H9 (cell line): ENCODE results near the gene FAM163B. TPM values are rescaled to one million over a fixed set of nuclear protein-coding genes. Genes with fewer than 3 reads are reported as not detected.
A peak's percentile ranks its signal among the peaks of the same experiment; 100 is the strongest.

Experiments
- DNase-seq: peaks from one replicate; pipeline ENCODE4 v3.0.0-alpha.2; 2017
- H2AFZ ChIP-seq: one replicate; pipeline ENCODE4 v1.6.1; 2013; ENCODE audit warnings: mild to moderate bottlenecking, low read length, control low read depth, moderate library complexity
- H2AK5ac ChIP-seq: 2 replicates; pipeline ENCODE4 v1.6.1; 2013; ENCODE audit warnings: low read length, control low read depth, mixed read lengths; ENCODE audit not compliant: insufficient read length
- H2BK120ac ChIP-seq: one replicate; pipeline ENCODE4 v1.6.1; 2013; ENCODE audit warnings: low read depth, mild to moderate bottlenecking, low read length, control low read depth, inconsistent platforms; ENCODE audit not compliant: poor library complexity, severe bottlenecking
- H2BK12ac ChIP-seq: 2 replicates; pipeline ENCODE4 v1.6.1; 2013; ENCODE audit warnings: low read length, control low read depth, mixed read lengths, low read depth; ENCODE audit not compliant: insufficient read length
- H2BK15ac ChIP-seq: 2 replicates; pipeline ENCODE4 v1.6.1; 2013; ENCODE audit warnings: low read depth, low read length, control low read depth
- H2BK20ac ChIP-seq: one replicate; pipeline ENCODE4 v1.6.1; 2013; ENCODE audit warnings: low read depth, mild to moderate bottlenecking, low read length, control low read depth, inconsistent platforms; ENCODE audit not compliant: poor library complexity, severe bottlenecking
- H2BK5ac ChIP-seq: 2 replicates; pipeline ENCODE4 v1.6.1; 2013; ENCODE audit warnings: low read length, control low read depth, mixed read lengths; ENCODE audit not compliant: insufficient read length
- H3K14ac ChIP-seq: 2 replicates; pipeline ENCODE4 v1.6.1; 2013; ENCODE audit warnings: low read length, control low read depth; ENCODE audit not compliant: insufficient read depth
- H3K18ac ChIP-seq: 2 replicates; pipeline ENCODE4 v1.6.1; 2013; ENCODE audit warnings: low read depth, mild to moderate bottlenecking, mixed read lengths, low read length, control low read depth; ENCODE audit not compliant: insufficient read length
- H3K23ac ChIP-seq: 2 replicates; pipeline ENCODE4 v1.6.1; 2013; ENCODE audit warnings: low read length, control low read depth, mixed read lengths, low read depth; ENCODE audit not compliant: insufficient read length
- H3K23me2 ChIP-seq: 2 replicates; pipeline ENCODE4 v1.6.1; 2013; ENCODE audit warnings: low read depth, mild to moderate bottlenecking, mixed read lengths, low read length, control low read depth; ENCODE audit not compliant: insufficient read length, poor library complexity, severe bottlenecking
- H3K27ac ChIP-seq: 2 replicates; pipeline ENCODE4 v1.5.1; 2013; ENCODE audit warnings: low read length, control low read depth, mixed read lengths, low read depth; ENCODE audit not compliant: insufficient read length
- H3K27me3 ChIP-seq: 2 replicates; pipeline ENCODE4 v1.6.1; 2013; ENCODE audit warnings: low read length, control low read depth, inconsistent platforms; ENCODE audit not compliant: insufficient read depth
- H3K4ac ChIP-seq: 2 replicates; pipeline ENCODE4 v1.6.1; 2013; ENCODE audit warnings: low read depth, mild to moderate bottlenecking, control low read depth, inconsistent platforms, low read length, moderate library complexity
- H3K4me1 ChIP-seq: 2 replicates; pipeline ENCODE4 v1.6.1; 2013; ENCODE audit warnings: low read length, control low read depth, inconsistent platforms; ENCODE audit not compliant: insufficient read depth
- H3K4me2 ChIP-seq: 2 replicates; pipeline ENCODE4 v1.6.1; 2013; ENCODE audit warnings: low read length, control low read depth, mixed read lengths; ENCODE audit not compliant: insufficient read length, insufficient read depth
- H3K56ac ChIP-seq: 2 replicates; pipeline ENCODE4 v1.6.1; 2013; ENCODE audit warnings: low read depth, mild to moderate bottlenecking, mixed read lengths, low read length, control low read depth; ENCODE audit not compliant: insufficient read length
- H3K79me1 ChIP-seq: 2 replicates; pipeline ENCODE4 v1.6.1; 2013; ENCODE audit warnings: low read depth, mild to moderate bottlenecking, moderate library complexity, low read length, control low read depth, inconsistent platforms; ENCODE audit not compliant: insufficient read depth, poor library complexity, severe bottlenecking
- H3K79me2 ChIP-seq: 2 replicates; pipeline ENCODE4 v1.6.1; 2013; ENCODE audit warnings: low read length, control low read depth, inconsistent platforms; ENCODE audit not compliant: insufficient read depth
- H3K9ac ChIP-seq: 2 replicates; pipeline ENCODE4 v1.6.1; 2013; ENCODE audit warnings: low read length, control low read depth, mixed read lengths; ENCODE audit not compliant: insufficient read length; ENCODE audit errors: extremely low read depth
- H3K9me3 ChIP-seq: one replicate; pipeline ENCODE4 v1.6.1; 2013; ENCODE audit warnings: low read depth, low read length, inconsistent platforms; ENCODE audit not compliant: control insufficient read depth
- H3T11ph ChIP-seq: one replicate; pipeline ENCODE4 v1.6.1; 2013; ENCODE audit warnings: mild to moderate bottlenecking, low read length, control low read depth, inconsistent platforms
- H4K20me1 ChIP-seq: one replicate; pipeline ENCODE4 v1.6.1; 2013; ENCODE audit not compliant: control insufficient read depth, insufficient read length, insufficient read depth
- H4K5ac ChIP-seq: 2 replicates; pipeline ENCODE4 v1.6.1; 2013; ENCODE audit warnings: low read depth, mild to moderate bottlenecking, mixed read lengths, low read length, control low read depth; ENCODE audit not compliant: insufficient read length
- H4K8ac ChIP-seq: replicated peaks from 2 replicates; pipeline ENCODE4 v1.6.1; 2013; ENCODE audit warnings: low read length, control low read depth, mixed read lengths, low read depth; ENCODE audit not compliant: insufficient read length
- H4K91ac ChIP-seq: 2 replicates; pipeline ENCODE4 v1.6.1; 2013; ENCODE audit warnings: low read depth, mild to moderate bottlenecking, moderate library complexity, mixed read lengths, low read length, control low read depth; ENCODE audit not compliant: insufficient read length
- H3K27ac Mint-ChIP-seq, 3 experiments: 2 replicates in 2 of 3; 3 replicates in 1 of 3; pipeline ENCODE4 v1.8.0; 2020 to 2021; ENCODE audit warnings: mixed read lengths in 3 of 3, mild to moderate bottlenecking in 1 of 3, moderate library complexity in 1 of 3
- H3K27me3 Mint-ChIP-seq: 2 replicates; pipeline ENCODE4 v1.8.0; 2021; ENCODE audit warnings: low read depth, mild to moderate bottlenecking, moderate library complexity, mixed read lengths
- H3K36me3 Mint-ChIP-seq, 3 experiments: 2 replicates in 2 of 3; 3 replicates in 1 of 3; pipeline ENCODE4 v1.8.0; 2020 to 2021; ENCODE audit warnings: low read depth in 3 of 3, mixed read lengths in 3 of 3; ENCODE audit not compliant: insufficient read depth in 1 of 3
- H3K4me1 Mint-ChIP-seq, 2 experiments: 2 replicates each; pipeline ENCODE4 v1.8.0; 2020; ENCODE audit warnings: mixed read lengths in 2 of 2
- H3K4me3 Mint-ChIP-seq, 2 experiments: 2 replicates in 1 of 2; 3 replicates in 1 of 2; pipeline ENCODE4 v1.8.0; 2020 to 2021; ENCODE audit warnings: mild to moderate bottlenecking in 2 of 2, mixed read lengths in 2 of 2, moderate library complexity in 1 of 2
- H3K9me3 Mint-ChIP-seq, 2 experiments: 2 replicates in 1 of 2; 3 replicates in 1 of 2; pipeline ENCODE4 v1.8.0; 2020; ENCODE audit warnings: mild to moderate bottlenecking in 2 of 2, mixed read lengths in 2 of 2, moderate library complexity in 1 of 2
- WGBS: extraction: QIAGEN DNeasy Blood & Tissue Kit; methylation state at CpG from one replicate; pipeline ENCODE4 v1.1.7; 2013; ENCODE audit warnings: missing lambda C conversion rate, low lambda C conversion rate, mixed read lengths; ENCODE audit not compliant: insufficient read length; ENCODE audit errors: extremely low coverage; 5-methylcytosine and 5-hydroxymethylcytosine counted together
- total RNA-seq: library from RNA; stranded (reverse); gene quantifications from 2 replicates; pipeline ENCODE4 v1.2.1, GENCODE V29; 2021
- TF ChIP-seq, protein P1 (sequence below): fragments of 200-600 bp; sonication (generic); conservative IDR thresholded peaks from 3 replicates; pipeline ENCODE4 v1.8.0; 2021; ENCODE audit warnings: antibody characterized with exemption, mild to moderate bottlenecking

The FAM163B gene
- total RNA-seq, 1 experiment from 2014 or later: 0.39 TPM

DNA sequence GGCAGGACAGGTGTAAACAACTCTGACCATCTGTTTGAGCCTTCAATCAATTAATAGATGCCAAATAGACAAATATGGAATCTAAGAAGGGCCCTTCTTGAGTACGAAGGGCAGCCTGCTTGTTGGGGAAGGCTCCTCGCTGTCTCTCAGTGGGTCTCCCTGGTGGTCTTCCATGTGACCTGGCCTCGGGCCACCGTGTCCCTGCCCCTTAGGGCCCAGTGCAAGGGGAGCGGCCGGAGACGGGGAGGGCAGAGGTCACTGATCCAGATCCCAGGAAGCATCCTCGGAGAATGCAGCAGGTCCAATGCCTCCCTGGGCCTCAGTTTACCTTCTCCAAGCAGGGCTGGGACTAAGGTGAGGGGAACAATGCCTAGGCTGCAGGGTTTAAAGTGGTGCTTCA lies 29.5 kb upstream of the FAM163B start:
- no peaks in the 10 kb centered on the region for H4K20me1 ChIP-seq
- H3K14ac ChIP-seq: no peak overlapping the region
- H3K79me1 ChIP-seq: no peaks in the 10 kb centered on the region
- H3K9ac ChIP-seq: no peak overlapping the region
- Mint-ChIP-seq H3K36me3 (no peaks in the 10 kb centered on the region), H3K27ac (peak overlapping the region in 1 of 3 experiments; percentile 18; a peak in 1 of 7 replicates), H3K4me3 (peak overlapping the region in 1 of 2 experiments; percentile 24; a peak in 1 of 5 replicates), H3K27me3 (peaks cover 3% of the 10 kb centered on the region), H3K4me1 (peaks cover 24 to 39% of the 10 kb centered on the region in 2 experiments), H3K9me3 (no peaks in the 10 kb centered on the region)
- H2BK20ac ChIP-seq: no peak overlapping the region
- H4K91ac ChIP-seq: no peak overlapping the region
- H3K56ac ChIP-seq: no peak overlapping the region
- H3K79me2 ChIP-seq: no peaks in the 10 kb centered on the region
- H3K4me1 ChIP-seq: peaks cover 3% of the 10 kb centered on the region; the same call in 1 of the 2 replicates
- no peak overlapping the region for H4K8ac ChIP-seq
- H2BK120ac ChIP-seq: no peak overlapping the region
- no peak overlapping the region for H3K18ac ChIP-seq
- H2AK5ac ChIP-seq: no peak overlapping the region
- no peak overlapping the region for H2BK12ac ChIP-seq
- no CpG with 5 or more reads among the region's 8 CpGs for WGBS
- H3K4ac ChIP-seq: no peak overlapping the region
- H3T11ph ChIP-seq: no peak overlapping the region
- no peak overlapping the region for H2BK5ac ChIP-seq
- H3K23me2 ChIP-seq: no peaks in the 10 kb centered on the region
- no peak for DNase-seq
- no peak overlapping the region for H3K23ac ChIP-seq
- H2BK15ac ChIP-seq: no peak overlapping the region
- H3K27ac ChIP-seq: no peak overlapping the region
- H3K9me3 ChIP-seq: no peaks in the 10 kb centered on the region
- TF ChIP-seq, protein P1, sequence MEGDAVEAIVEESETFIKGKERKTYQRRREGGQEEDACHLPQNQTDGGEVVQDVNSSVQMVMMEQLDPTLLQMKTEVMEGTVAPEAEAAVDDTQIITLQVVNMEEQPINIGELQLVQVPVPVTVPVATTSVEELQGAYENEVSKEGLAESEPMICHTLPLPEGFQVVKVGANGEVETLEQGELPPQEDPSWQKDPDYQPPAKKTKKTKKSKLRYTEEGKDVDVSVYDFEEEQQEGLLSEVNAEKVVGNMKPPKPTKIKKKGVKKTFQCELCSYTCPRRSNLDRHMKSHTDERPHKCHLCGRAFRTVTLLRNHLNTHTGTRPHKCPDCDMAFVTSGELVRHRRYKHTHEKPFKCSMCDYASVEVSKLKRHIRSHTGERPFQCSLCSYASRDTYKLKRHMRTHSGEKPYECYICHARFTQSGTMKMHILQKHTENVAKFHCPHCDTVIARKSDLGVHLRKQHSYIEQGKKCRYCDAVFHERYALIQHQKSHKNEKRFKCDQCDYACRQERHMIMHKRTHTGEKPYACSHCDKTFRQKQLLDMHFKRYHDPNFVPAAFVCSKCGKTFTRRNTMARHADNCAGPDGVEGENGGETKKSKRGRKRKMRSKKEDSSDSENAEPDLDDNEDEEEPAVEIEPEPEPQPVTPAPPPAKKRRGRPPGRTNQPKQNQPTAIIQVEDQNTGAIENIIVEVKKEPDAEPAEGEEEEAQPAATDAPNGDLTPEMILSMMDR: no peak
- H2AFZ ChIP-seq: no peak overlapping the region
- no peak overlapping the region for H4K5ac ChIP-seq
- no peak overlapping the region for H3K4me2 ChIP-seq
- H3K27me3 ChIP-seq: no peaks in the 10 kb centered on the region
